HCT116 (cell line): Measurements from ENCODE around the gene ATXN1L. TPM values are rescaled to one million over a fixed set of nuclear protein-coding genes. Genes with fewer than 3 reads are reported as not detected.
A peak's percentile ranks its signal among the peaks of the same experiment; 100 is the strongest.

ENCODE experiments used
- ATAC-seq: fragments of 200-7000 bp; cut with Tn5 transposase; 2 replicates; pipeline ENCODE4 v1.9.1; 2020; ENCODE audit warnings: mild to moderate bottlenecking, moderate library complexity
- BruUV-seq: library from RNA; stranded (reverse); fragments of 400-500 nt; replicated peaks from 2 replicates; lab custom pipeline; 2021; lab: Mats Ljungman, UMichigan
- CTCF ChIA-PET: fragments of 300-600 bp; sonication (Branson Sonifier 250); formaldehyde crosslinking; loops from one replicate; lab custom pipeline; 2021; ENCODE audit warnings: antibody characterized with exemption; lab: Charles Lee
- POLR2A ChIA-PET: fragments of 300-600, 350-600 bp; sonication (Branson Sonifier 250); formaldehyde crosslinking; loops from one replicate; lab custom pipeline; 2021; ENCODE audit warnings: antibody characterized with exemption; lab: Charles Lee
- RAD21 ChIA-PET, 2 experiments: fragments of 300-600 bp; sonication (Branson Sonifier 250); formaldehyde crosslinking; loops; one replicate each; lab custom pipeline; 2023; ENCODE audit warnings: low total read pairs in 2 of 2; ENCODE audit not compliant: uncharacterized antibody in 2 of 2, unreplicated experiment in 2 of 2, low non-redundant PET in 1 of 2; lab: Charles Lee
- DNase-seq: peaks from one replicate; pipeline ENCODE4 v3.0.0-alpha.2; 2010; ENCODE audit warnings: low read depth, low spot score
- H2AFZ ChIP-seq: fragments of 200-600 bp; shearing (Covaris generic), sonication (generic); 2 replicates; pipeline ENCODE4 v1.6.1; 2017; ENCODE audit warnings: low read depth, mixed run types, mixed read lengths, antibody characterized with exemption, low read length; ENCODE audit not compliant: poor library complexity, severe bottlenecking
- H3K27ac ChIP-seq: 2 replicates; pipeline ENCODE4 v1.5.1; 2012; ENCODE audit warnings: low read depth, low read length
- H3K27me3 ChIP-seq: fragments of 200-600 bp; sonication (generic); 2 replicates; pipeline ENCODE4 v1.6.1; 2016; ENCODE audit warnings: mixed run types, low read length, mixed read lengths; ENCODE audit not compliant: insufficient read depth
- H3K36me3 ChIP-seq, 2 experiments: fragments of 200-500 bp in 1 of 2; fragments of 200-600 bp in 1 of 2; sonication (Bioruptor generic) in 1 of 2; sonication (generic) in 1 of 2; 2 replicates each; pipeline versions ENCODE4 v1.5.1 to v1.6.1; 2014 to 2016; ENCODE audit warnings: low read length in 2 of 2, inconsistent platforms in 1 of 2, mixed read lengths in 1 of 2, mixed run types in 1 of 2; ENCODE audit not compliant: insufficient read depth in 2 of 2, control insufficient read depth in 1 of 2
- H3K4me1 ChIP-seq, 2 experiments: fragments of 200-600 bp in 1 of 2; sonication (generic) in 1 of 2; 2 replicates each; pipeline versions ENCODE4 v1.5.1 to v1.6.1; 2012 to 2017; ENCODE audit warnings: low read length in 2 of 2, inconsistent platforms in 1 of 2, mild to moderate bottlenecking in 1 of 2, mixed read lengths in 1 of 2, mixed run types in 1 of 2, moderate library complexity in 1 of 2; ENCODE audit not compliant: insufficient read depth in 2 of 2, control insufficient read depth in 1 of 2
- H3K4me2 ChIP-seq: fragments of 200-600 bp; sonication (generic); 2 replicates; pipeline ENCODE4 v1.6.1; 2017; ENCODE audit warnings: mixed run types, low read length, mixed read lengths
- H3K4me3 ChIP-seq, 2 experiments: fragments of 200-600 bp in 1 of 2; sonication (generic) in 1 of 2; replicated peaks in 1 of 2; 2 replicates each; pipeline ENCODE4 v1.5.1; 2011 to 2016; ENCODE audit warnings: low read length in 2 of 2, control low read depth in 1 of 2, low read depth in 1 of 2, mild to moderate bottlenecking in 1 of 2, mixed read lengths in 1 of 2, mixed run types in 1 of 2
- H3K79me2 ChIP-seq: fragments of 200-600 bp; sonication (generic); 2 replicates; pipeline ENCODE4 v1.6.1; 2017; ENCODE audit warnings: mild to moderate bottlenecking, mixed run types, low read length, moderate library complexity, mixed read lengths; ENCODE audit not compliant: insufficient read depth
- H3K9ac ChIP-seq: fragments of 200-600 bp; sonication (generic); 2 replicates; pipeline ENCODE4 v1.6.1; 2016; ENCODE audit warnings: low read length, mixed read lengths
- H3K9me2 ChIP-seq: fragments of 200-600 bp; sonication (generic), shearing (Covaris generic); 2 replicates; pipeline ENCODE4 v1.6.1; 2017; ENCODE audit warnings: mixed run types, mild to moderate bottlenecking, moderate library complexity; ENCODE audit not compliant: insufficient read depth
- H3K9me3 ChIP-seq, 2 experiments: fragments of 200-500 bp in 1 of 2; fragments of 200-600 bp in 1 of 2; sonication (Bioruptor generic) in 1 of 2; sonication (generic) in 1 of 2; 2 replicates each; pipeline ENCODE4 v1.6.1; 2014 to 2017; ENCODE audit warnings: low read length in 2 of 2, mixed read lengths in 2 of 2, inconsistent platforms in 1 of 2, low read depth in 1 of 2, mild to moderate bottlenecking in 1 of 2, mixed run types in 1 of 2, moderate library complexity in 1 of 2; ENCODE audit not compliant: control insufficient read depth in 1 of 2, insufficient read depth in 1 of 2
- H4K20me1 ChIP-seq: fragments of 200-600 bp; sonication (generic), shearing (Covaris generic); 2 replicates; pipeline ENCODE4 v1.6.1; 2017; ENCODE audit warnings: mixed run types, mild to moderate bottlenecking, moderate library complexity; ENCODE audit not compliant: insufficient read depth
- CTCF ChIP-seq, 3 experiments: fragments of 200-600 bp in 1 of 3; sonication (generic) in 1 of 3; IDR thresholded peaks in 2 of 3; conservative IDR thresholded peaks in 1 of 3; 2 replicates each; pipeline ENCODE4 v1.5.1; 2012 to 2017; ENCODE audit warnings: low read depth in 2 of 3, low read length in 2 of 3, antibody characterized with exemption in 1 of 3, borderline replicate concordance in 1 of 3, control low read depth in 1 of 3, mild to moderate bottlenecking in 1 of 3, mixed read lengths in 1 of 3, mixed run types in 1 of 3, moderate library complexity in 1 of 3; ENCODE audit not compliant: insufficient read depth in 1 of 3
- EGR1 ChIP-seq: IDR thresholded peaks from 2 replicates; pipeline ENCODE4 v1.6.1; 2012; ENCODE audit warnings: low read depth
- EZH2phosphoT487 ChIP-seq: fragments of 200-600 bp; IDR thresholded peaks from 2 replicates; pipeline ENCODE4 v1.6.1; 2018; ENCODE audit warnings: antibody characterized with exemption, borderline replicate concordance
- RAD21 ChIP-seq: IDR thresholded peaks from 2 replicates; pipeline ENCODE4 v1.6.1; 2012; ENCODE audit warnings: low read depth, mild to moderate bottlenecking
- SIN3A ChIP-seq: IDR thresholded peaks from 2 replicates; pipeline ENCODE4 v1.6.1; 2012; ENCODE audit warnings: low read depth
- SP1 ChIP-seq: IDR thresholded peaks from 2 replicates; pipeline ENCODE4 v1.6.1; 2012; ENCODE audit warnings: low read depth
- TCF7L2 ChIP-seq: IDR thresholded peaks from 2 replicates; pipeline ENCODE4 v1.7.0; 2011; ENCODE audit warnings: borderline replicate concordance, inconsistent platforms; ENCODE audit not compliant: insufficient read depth, insufficient read length; ENCODE audit errors: extremely low read depth
- YY1 ChIP-seq: IDR thresholded peaks from 2 replicates; pipeline ENCODE4 v1.6.1; 2011; ENCODE audit warnings: low read length, low read depth, moderate library complexity, mild to moderate bottlenecking; ENCODE audit not compliant: insufficient replicate concordance; ENCODE audit errors: extremely low read depth
- intact Hi-C: fragments of 100-400 bp; cut with micrococcal nuclease; formaldehyde crosslinking; loops from 2 replicates; pipeline ENCODE4 v1.10.0; 2022
- total RNA-seq: library from RNA; stranded (reverse); gene quantifications from one replicate; pipeline ENCODE4 v1.2.1, GENCODE V29; 2021; ENCODE audit not compliant: unreplicated experiment

ATXN1L gene
- total RNA-seq, 1 experiment from 2014 or later: 20.5 TPM

DNA sequence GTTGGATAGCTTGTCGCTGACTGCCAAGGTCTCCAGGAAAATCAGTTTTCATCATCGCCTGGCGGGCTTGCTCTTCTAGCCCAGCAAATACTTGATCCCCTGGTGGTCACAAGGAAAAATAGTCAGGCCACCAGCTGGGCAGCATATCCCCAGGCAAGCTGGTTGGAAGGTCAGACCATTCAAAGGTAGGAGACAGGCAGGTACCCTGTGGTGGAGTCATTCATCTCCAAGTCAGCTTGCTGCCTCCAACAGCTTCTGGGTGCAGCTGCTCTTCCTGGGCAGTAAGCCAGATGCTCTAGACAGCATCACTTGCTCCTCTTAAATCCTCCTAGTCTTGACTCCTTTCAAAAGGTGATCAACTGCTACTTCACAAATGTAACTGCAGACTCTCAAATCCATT lies 22.2 kb downstream of the ATXN1L start:
- H3K27me3 ChIP-seq: no peaks in the 10 kb centered on the region
- H3K9me2 ChIP-seq: no peaks in the 10 kb centered on the region
- RAD21 ChIA-PET: no interaction called here
- TF ChIP-seq CTCF (IDR thresholded peaks at IDR 0.05 in 2 of 3, conservative IDR thresholded peaks at IDR 0.05 in 1 of 3; ENCODE audit: borderline replicate concordance in 1 of 3, insufficient read depth in 1 of 3, low read depth in 2 of 3, low read length in 2 of 3) (peak in 2 of 3 experiments; percentile 17 to 26; a peak in 1 of 6 replicates), YY1 (no peak)
- CTCF ChIA-PET: no interaction called here
- H3K9ac ChIP-seq: no peak overlapping the region
- BruUV-seq: no TSS peak
- 0 out of 4 replicates have a peak, but pooled peaks cover 0 to 7% of the 10 kb centered on the region in 2 experiments for H3K36me3 ChIP-seq
- no peak overlapping the region for H3K4me3 ChIP-seq
- H3K9me3 ChIP-seq: no peaks in the 10 kb centered on the region
- POLR2A ChIA-PET: no interaction called here
- H4K20me1 ChIP-seq: no peaks in the 10 kb centered on the region
- no peak overlapping the region for H3K4me2 ChIP-seq
- H2AFZ ChIP-seq: no peak overlapping the region
- no peak overlapping the region for H3K27ac ChIP-seq
- no peaks in the 10 kb centered on the region for H3K4me1 ChIP-seq
- intact Hi-C loops: no loop called here
- H3K79me2 ChIP-seq: no peaks in the 10 kb centered on the region
- DNase-seq (no peak), ATAC-seq (0 out of 2 replicates have a peak, but pooled peaks have one; percentile 44)

DNA sequence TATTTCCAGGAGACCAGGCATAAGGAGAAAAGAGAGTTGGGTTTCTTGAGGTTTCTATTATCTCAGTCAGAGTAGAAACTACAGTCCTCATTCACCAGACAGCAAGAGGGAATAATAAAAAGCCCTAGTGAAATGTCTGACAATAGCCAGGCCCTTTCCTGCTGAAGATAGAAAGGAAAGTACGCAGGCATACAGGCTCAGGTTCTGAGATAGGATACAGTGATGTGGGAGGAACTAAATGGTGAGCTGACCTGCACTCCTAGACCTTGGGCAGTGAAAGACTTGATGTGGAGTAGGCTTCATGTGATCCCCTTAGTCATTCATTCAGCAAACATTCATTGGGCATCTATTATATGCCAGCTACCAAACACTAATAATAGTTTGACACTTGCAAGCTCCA lies 23.3 kb downstream of the ATXN1L start:
- H2AFZ ChIP-seq: no peak overlapping the region
- DNase-seq (no peak), ATAC-seq (no peak)
- RAD21 ChIA-PET: no interaction called here
- intact Hi-C loops: no loop called here
- BruUV-seq: no TSS peak
- H3K79me2 ChIP-seq: no peaks in the 10 kb centered on the region
- H3K4me1 ChIP-seq: no peaks in the 10 kb centered on the region
- no peak overlapping the region for H3K9ac ChIP-seq
- no peaks in the 10 kb centered on the region for H3K9me2 ChIP-seq
- H4K20me1 ChIP-seq: no peaks in the 10 kb centered on the region
- H3K4me2 ChIP-seq: no peak overlapping the region
- no peak for TF ChIP-seq YY1
- TF ChIP-seq TCF7L2: no peak
- TF ChIP-seq EZH2phosphoT487: no peak
- no peak for TF ChIP-seq RAD21
- TF ChIP-seq SP1: no peak
- TF ChIP-seq EGR1: no peak
- no peak for TF ChIP-seq SIN3A
- H3K4me3 ChIP-seq: no peak overlapping the region
- POLR2A ChIA-PET: no interaction called here
- H3K36me3 ChIP-seq: 0 out of 4 replicates have a peak, but pooled peaks cover 0 to 6% of the 10 kb centered on the region in 2 experiments
- no peaks in the 10 kb centered on the region for H3K27me3 ChIP-seq
- H3K9me3 ChIP-seq: no peaks in the 10 kb centered on the region
- H3K27ac ChIP-seq: no peak overlapping the region
- CTCF ChIA-PET: no interaction called here
